Mammary epithelial cell (primary cell): ENCODE measurements around the gene DCHS2.

Experiments used
- CTCF ChIP-seq, 2 donors: IDR thresholded peaks in 1 of 2; conservative IDR thresholded peaks in 1 of 2; 2 replicates each; pipeline ENCODE4 v1.5.1; 2011 to 2012; ENCODE audit warnings: inconsistent platforms in 2 of 2, low read length in 2 of 2, mild to moderate bottlenecking in 2 of 2, control low read depth in 1 of 2, low read depth in 1 of 2; ENCODE audit not compliant: insufficient read depth in 1 of 2; ENCODE audit errors: extremely low read depth in 1 of 2
- EZH2 ChIP-seq: IDR thresholded peaks from 2 replicates; pipeline ENCODE4 v1.6.1; 2012; ENCODE audit warnings: low read length, inconsistent platforms, borderline replicate concordance

- TF ChIP-seq CTCF (conservative IDR thresholded peaks at IDR 0.05 in 1 of 2, IDR thresholded peaks at IDR 0.05 in 1 of 2; ENCODE audit: extremely low read depth in 1 of 2, insufficient read depth in 1 of 2, low read depth in 1 of 2, low read length in 2 of 2) (no peak), EZH2 (no peak)
These were observed 26.0 kb upstream of the DCHS2 start for GRCh38 chr4:154517591-154517990.
